ENCODE measurements around the gene MMD2. TPM values are rescaled to one million over a fixed set of nuclear protein-coding genes. Genes with fewer than 3 reads are reported as not detected.

The MMD2 gene
- total RNA-seq, 4 donors from 2014 or later = not detected

DNA sequence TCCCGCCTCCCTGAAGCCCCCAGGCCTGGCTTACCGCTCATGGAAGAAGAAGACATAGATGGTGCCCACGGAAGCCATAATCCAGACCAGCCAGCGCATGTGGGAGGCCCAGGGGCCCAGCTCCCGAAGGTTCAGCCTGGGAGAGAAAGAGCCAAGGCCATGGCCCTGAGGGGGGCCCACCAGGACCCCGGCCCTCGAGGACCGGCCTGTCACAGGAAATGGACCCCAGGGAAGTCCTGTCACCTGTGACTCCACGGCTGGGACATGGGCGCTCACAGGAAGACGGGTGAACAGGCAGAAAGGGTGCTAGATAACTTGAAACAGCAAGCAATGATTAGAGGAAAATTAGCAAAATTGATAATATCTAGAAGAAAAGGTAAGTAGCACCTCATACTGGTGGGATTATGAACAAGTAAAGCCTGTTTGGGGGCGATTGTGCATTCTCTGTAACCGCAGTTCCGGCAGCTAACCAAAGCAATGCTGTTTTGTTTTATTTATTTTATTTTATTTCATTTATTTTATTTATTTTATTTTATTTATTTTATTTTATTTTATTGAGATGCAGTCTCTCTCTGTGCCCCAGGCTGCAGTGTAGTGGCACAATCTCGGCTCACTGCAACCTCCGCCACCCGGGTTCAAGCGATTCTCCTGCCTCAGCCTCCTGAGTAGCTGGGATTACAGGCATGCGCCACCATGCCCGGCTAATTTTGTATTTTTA lies 47.7 kb downstream of the MMD2 start:
- no peak overlapping the region for H3K4me3 ChIP-seq
- H3K27me3 ChIP-seq = no peaks in the 10 kb centered on the region
- H3K27ac ChIP-seq (replicated peaks in 1 of 4) = no peak overlapping the region
- H3K36me3 ChIP-seq = no peaks in the 10 kb centered on the region
- WGBS = 92% methylated on average over 19 of the region's 20 CpGs
- intact Hi-C loops (cut with DNase I) = no loop called here
- H3K9me3 ChIP-seq = no peaks in the 10 kb centered on the region
- no peak for DNase-seq (ENCODE audit: extremely low spot score)
- H3K4me1 ChIP-seq = no peaks in the 10 kb centered on the region
- TF ChIP-seq POLR2A (IDR thresholded peaks at IDR 0.05; ENCODE audit: low read depth) (no peak), POLR2AphosphoS5 (IDR thresholded peaks at IDR 0.05) (no peak), EP300 (IDR thresholded peaks at IDR 0.05) (no peak)
- TF ChIP-seq, protein P1, sequence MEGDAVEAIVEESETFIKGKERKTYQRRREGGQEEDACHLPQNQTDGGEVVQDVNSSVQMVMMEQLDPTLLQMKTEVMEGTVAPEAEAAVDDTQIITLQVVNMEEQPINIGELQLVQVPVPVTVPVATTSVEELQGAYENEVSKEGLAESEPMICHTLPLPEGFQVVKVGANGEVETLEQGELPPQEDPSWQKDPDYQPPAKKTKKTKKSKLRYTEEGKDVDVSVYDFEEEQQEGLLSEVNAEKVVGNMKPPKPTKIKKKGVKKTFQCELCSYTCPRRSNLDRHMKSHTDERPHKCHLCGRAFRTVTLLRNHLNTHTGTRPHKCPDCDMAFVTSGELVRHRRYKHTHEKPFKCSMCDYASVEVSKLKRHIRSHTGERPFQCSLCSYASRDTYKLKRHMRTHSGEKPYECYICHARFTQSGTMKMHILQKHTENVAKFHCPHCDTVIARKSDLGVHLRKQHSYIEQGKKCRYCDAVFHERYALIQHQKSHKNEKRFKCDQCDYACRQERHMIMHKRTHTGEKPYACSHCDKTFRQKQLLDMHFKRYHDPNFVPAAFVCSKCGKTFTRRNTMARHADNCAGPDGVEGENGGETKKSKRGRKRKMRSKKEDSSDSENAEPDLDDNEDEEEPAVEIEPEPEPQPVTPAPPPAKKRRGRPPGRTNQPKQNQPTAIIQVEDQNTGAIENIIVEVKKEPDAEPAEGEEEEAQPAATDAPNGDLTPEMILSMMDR (IDR thresholded peaks at IDR 0.05) = no peak

DNA sequence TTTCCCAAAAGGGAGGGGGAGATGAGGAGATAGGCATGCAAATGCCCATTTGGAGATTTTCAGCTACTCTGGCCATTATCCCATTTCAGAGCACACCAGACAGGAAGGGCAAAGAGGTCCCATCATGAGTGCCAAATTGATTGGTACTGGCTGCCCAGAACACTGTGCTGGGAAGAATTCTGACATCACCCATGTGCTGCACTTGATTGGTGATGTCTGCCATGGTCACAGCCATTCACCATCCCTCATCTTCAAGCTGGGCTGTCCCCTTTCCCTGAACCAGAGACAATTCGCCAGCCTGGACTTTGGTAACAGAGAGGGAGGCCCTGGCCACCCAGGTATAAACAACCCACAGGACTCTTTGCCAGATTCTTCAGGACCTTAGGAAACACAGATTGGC lies 52.3 kb downstream of the MMD2 start:
- Histone ChIP-seq H3K27me3 (peaks cover 0 to 32% (median 0%) of the 10 kb centered on the region in 4 donors), H3K4me1 (no peaks in the 10 kb centered on the region), H3K36me3 (no peaks in the 10 kb centered on the region), H3K4me3 (no peak overlapping the region), H3K9me3 (no peaks in the 10 kb centered on the region), H3K27ac (replicated peaks in 1 of 4) (no peak overlapping the region)
- intact Hi-C loops (cut with DNase I) = no loop called here
- no peak for DNase-seq (ENCODE audit: extremely low spot score)
- TF ChIP-seq, protein P1 (IDR thresholded peaks at IDR 0.05) = no peak
- TF ChIP-seq EP300 (IDR thresholded peaks at IDR 0.05) (no peak), POLR2A (IDR thresholded peaks at IDR 0.05; ENCODE audit: low read depth) (no peak)
- WGBS = 90% methylated on average over 1 of the region's 1 CpG

DNA sequence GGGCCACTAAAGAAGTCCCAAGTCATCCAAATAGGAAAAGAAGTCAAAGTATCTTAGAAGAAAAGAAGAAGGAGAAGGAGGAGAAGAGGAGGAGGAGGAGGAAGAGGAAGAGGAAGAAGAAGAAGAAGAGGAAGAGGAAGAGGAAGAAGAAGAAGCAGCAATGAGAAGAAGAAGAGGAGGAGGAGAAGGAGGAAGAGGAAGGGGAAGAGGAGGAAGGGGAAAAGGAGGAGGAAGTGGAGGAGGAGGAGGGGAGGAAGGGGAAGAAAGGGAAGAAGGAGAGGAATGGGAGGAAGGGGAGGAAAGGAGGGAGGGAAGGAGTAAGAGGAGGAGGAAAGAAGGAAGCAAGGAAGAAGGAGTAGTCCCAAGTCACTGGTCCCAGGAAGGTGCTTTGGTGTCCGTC lies 53.8 kb downstream of the MMD2 start:
- intact Hi-C loops (cut with DNase I) = no loop called here

DNA sequence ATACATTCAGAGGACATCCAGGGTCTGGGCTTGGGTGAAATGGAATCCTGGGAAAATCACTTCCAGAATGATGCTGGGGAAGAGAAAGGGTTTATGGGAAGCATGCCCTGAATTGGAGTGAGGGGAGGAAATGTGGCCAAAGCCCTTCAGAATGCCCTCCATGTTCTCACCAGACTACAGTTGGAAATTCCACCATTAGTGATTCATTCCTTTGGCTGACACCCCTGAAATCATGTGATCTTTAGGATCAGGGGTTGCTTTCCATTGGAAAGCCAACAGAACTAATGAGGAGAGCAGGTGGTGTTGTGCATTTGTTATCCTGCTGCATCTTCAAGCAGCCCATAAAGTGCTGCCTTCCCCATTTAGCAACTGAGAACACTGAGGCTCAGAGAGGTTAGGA lies 54.6 kb downstream of the MMD2 start:
- TF ChIP-seq EP300 (IDR thresholded peaks at IDR 0.05) (no peak), POLR2AphosphoS5 (IDR thresholded peaks at IDR 0.05) (no peak), POLR2A (IDR thresholded peaks at IDR 0.05; ENCODE audit: low read depth) (no peak)
- TF ChIP-seq, protein P1 (IDR thresholded peaks at IDR 0.05) = no peak
- Histone ChIP-seq H3K4me3 (no peak overlapping the region), H3K27ac (replicated peaks in 1 of 4) (no peak overlapping the region), H3K27me3 (peaks cover 0 to 52% (median 2%) of the 10 kb centered on the region in 4 donors), H3K4me1 (no peaks in the 10 kb centered on the region), H3K9me3 (no peaks in the 10 kb centered on the region), H3K36me3 (no peaks in the 10 kb centered on the region)
- no peak for DNase-seq (ENCODE audit: extremely low spot score)
- intact Hi-C loops (cut with DNase I) = no loop called here

More for the DNA sequence above, 53.8 kb downstream of the MMD2 start:
- no peak for TF ChIP-seq POLR2A (IDR thresholded peaks at IDR 0.05; ENCODE audit: low read depth)
- TF ChIP-seq, protein P1 (IDR thresholded peaks at IDR 0.05) = no peak
- TF ChIP-seq POLR2AphosphoS5 (IDR thresholded peaks at IDR 0.05) = no peak
- no peak for TF ChIP-seq EP300 (IDR thresholded peaks at IDR 0.05)
- H3K27me3 ChIP-seq = peaks cover 0 to 44% (median under 1%) of the 10 kb centered on the region in 4 donors
- no peak overlapping the region for H3K27ac ChIP-seq (replicated peaks in 1 of 4)
- no peaks in the 10 kb centered on the region for H3K9me3 ChIP-seq
- DNase-seq (ENCODE audit: extremely low spot score) = no peak
- no peaks in the 10 kb centered on the region for H3K4me1 ChIP-seq
- 60% methylated on average over 1 of the region's 1 CpG for WGBS
- H3K4me3 ChIP-seq = no peak overlapping the region
- H3K36me3 ChIP-seq = no peaks in the 10 kb centered on the region

DNA sequence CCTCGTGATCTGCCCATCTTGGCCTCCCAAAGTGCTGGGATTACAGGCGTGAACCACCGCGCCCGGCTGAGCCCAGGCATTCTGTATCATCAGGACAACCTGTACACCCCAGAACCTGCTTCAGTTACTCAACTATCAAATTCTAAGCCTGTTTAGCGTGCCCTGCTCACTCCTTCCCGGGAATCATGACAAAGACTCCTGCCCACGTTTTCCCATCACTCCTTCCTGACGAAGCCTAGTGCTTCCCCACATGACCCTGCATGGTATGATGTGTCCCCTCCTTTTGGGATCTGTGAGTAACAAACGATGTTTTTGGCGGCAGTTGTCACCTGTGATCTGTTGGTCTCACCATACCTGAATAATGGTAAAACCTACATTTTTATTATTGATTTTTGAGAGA lies 63.2 kb downstream of the MMD2 start:
- intact Hi-C loops (cut with DNase I) = no loop called here
- Histone ChIP-seq H3K27ac (replicated peaks in 1 of 4) (no peak overlapping the region), H3K4me3 (no peak overlapping the region), H3K36me3 (no peaks in the 10 kb centered on the region), H3K9me3 (peaks cover 0 to 8% (median 2%) of the 10 kb centered on the region in 4 donors), H3K27me3 (peaks cover 0 to 15% (median 2%) of the 10 kb centered on the region in 4 donors), H3K4me1 (no peaks in the 10 kb centered on the region)
- no peak for DNase-seq (ENCODE audit: extremely low spot score)
- TF ChIP-seq POLR2AphosphoS5 (IDR thresholded peaks at IDR 0.05) (no peak), POLR2A (IDR thresholded peaks at IDR 0.05; ENCODE audit: low read depth) (no peak), EP300 (IDR thresholded peaks at IDR 0.05) (no peak)
- TF ChIP-seq, protein P1 (IDR thresholded peaks at IDR 0.05) = no peak
- WGBS = 87% methylated on average over 11 of the region's 11 CpGs
